ENCODE measurements around the gene CATSPER1. TPM values are rescaled to one million over a fixed set of nuclear protein-coding genes. Genes with fewer than 3 reads are reported as not detected.

Gene CATSPER1
- total and polyA plus RNA-seq, 8 donors, result 0.24 to 2.6 (median 1.2) TPM; not detected in 5

- TF ChIP-seq, protein P1, sequence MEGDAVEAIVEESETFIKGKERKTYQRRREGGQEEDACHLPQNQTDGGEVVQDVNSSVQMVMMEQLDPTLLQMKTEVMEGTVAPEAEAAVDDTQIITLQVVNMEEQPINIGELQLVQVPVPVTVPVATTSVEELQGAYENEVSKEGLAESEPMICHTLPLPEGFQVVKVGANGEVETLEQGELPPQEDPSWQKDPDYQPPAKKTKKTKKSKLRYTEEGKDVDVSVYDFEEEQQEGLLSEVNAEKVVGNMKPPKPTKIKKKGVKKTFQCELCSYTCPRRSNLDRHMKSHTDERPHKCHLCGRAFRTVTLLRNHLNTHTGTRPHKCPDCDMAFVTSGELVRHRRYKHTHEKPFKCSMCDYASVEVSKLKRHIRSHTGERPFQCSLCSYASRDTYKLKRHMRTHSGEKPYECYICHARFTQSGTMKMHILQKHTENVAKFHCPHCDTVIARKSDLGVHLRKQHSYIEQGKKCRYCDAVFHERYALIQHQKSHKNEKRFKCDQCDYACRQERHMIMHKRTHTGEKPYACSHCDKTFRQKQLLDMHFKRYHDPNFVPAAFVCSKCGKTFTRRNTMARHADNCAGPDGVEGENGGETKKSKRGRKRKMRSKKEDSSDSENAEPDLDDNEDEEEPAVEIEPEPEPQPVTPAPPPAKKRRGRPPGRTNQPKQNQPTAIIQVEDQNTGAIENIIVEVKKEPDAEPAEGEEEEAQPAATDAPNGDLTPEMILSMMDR (IDR thresholded peaks at IDR 0.05), result no peak
- Histone ChIP-seq H3K27me3 (no peaks in the 10 kb centered on the region), H3K36me3 (peaks cover 0 to 52% of the 10 kb centered on the region in 2 donors), H3K9me3 (no peaks in the 10 kb centered on the region), H3K4me3 (peak overlapping the region; percentile 79 to 86), H3K27ac (peak overlapping the region; percentile 95 to 97), H3K4me1 (peaks cover 8 to 33% of the 10 kb centered on the region in 2 donors)
- DNase-seq, result peak in 3 of 4 donors; percentile 50 to 92 (median 55)
- ATAC-seq, result peak; percentile 90
- intact Hi-C loops (cut with DNase I), result no loop called here
These were observed 23.5 kb downstream of the CATSPER1 start for GRCh38 chr11:66002648-66003225.

DNA sequence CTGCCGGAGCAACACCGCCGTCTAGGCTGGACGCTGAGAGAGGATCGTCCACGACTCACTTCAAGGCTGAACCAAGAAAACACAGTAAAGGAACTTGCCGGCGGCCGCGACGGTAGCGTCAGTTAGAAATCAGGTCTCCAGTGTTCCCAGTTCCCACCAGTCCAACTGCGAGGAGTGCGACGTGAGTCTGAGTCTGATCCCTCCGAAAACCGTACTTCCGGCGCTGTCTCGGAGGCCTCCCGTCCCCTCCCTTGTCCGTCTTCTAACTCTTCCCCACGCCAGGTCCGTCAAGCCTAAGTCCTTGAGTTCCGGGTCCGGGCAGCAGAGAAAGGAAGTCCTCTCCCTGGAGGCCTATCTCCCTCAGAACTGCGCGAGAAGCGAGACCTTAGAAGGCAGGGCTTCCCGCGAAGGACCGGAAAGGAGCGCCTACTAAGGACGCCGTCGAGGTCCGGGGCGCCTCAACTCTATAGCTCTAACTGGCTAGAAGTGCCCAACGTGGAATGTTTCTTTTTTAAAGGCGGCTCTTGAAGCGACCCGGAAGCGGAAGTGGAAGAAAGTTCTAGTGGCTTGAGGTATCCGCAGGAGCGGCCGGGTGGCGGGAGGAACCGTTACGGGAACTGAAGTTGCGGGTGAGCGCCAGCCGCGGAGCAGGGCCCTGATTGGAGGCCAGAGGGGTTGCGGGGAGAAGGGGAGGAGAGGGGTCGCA, 24.2 kb downstream of the CATSPER1 start, which contains the start of the genes BANF1 and EIF1AD:
Gene BANF1 (plus strand): TSS at position 562 of the 706 bp plus-strand sequence. CDS start 748 bp downstream, outside the sequence.
Gene EIF1AD (minus strand): TSS at position 216 of the 706 bp plus-strand sequence. CDS start 1,768 bp downstream, outside the sequence.
- peak; percentile 91 to 99 (median 94) for DNase-seq
- Histone ChIP-seq H3K4me1 (peaks cover 8 to 33% of the 10 kb centered on the region in 2 donors), H3K4me3 (peak within 1 kb of the TSS; percentile 79 to 86), H3K27me3 (no peaks in the 10 kb centered on the region), H3K27ac (peak within 1 kb of the TSS; percentile 95 to 97), H3K36me3 (peaks cover 0 to 59% of the 10 kb centered on the region in 2 donors), H3K9me3 (no peaks in the 10 kb centered on the region)
- TF ChIP-seq, protein P1 (IDR thresholded peaks at IDR 0.05), result no peak
- intact Hi-C loops (cut with DNase I), result no loop called here
- peak; percentile 95 for ATAC-seq

GRCh38 chr11:65997286-65997685, 29.0 kb downstream of the CATSPER1 start:
- peaks cover 0 to 45% of the 10 kb centered on the region in 2 donors for H3K36me3 ChIP-seq
- TF ChIP-seq, protein P1 (IDR thresholded peaks at IDR 0.05), result no peak
- ATAC-seq (no peak), DNase-seq (no peak)
- no peaks in the 10 kb centered on the region for H3K27me3 ChIP-seq
- H3K27ac ChIP-seq, result no peak overlapping the region
- H3K4me1 ChIP-seq, result peaks cover 8 to 23% of the 10 kb centered on the region in 2 donors
- H3K9me3 ChIP-seq, result no peaks in the 10 kb centered on the region
- intact Hi-C loops (cut with DNase I), result no loop called here
- H3K4me3 ChIP-seq, result no peak overlapping the region

- Histone ChIP-seq H3K27ac (no peak overlapping the region), H3K9me3 (no peaks in the 10 kb centered on the region), H3K27me3 (no peaks in the 10 kb centered on the region), H3K36me3 (peaks cover 0 to 16% of the 10 kb centered on the region in 2 donors), H3K4me1 (peaks cover 0 to 6% of the 10 kb centered on the region in 2 donors), H3K4me3 (no peak overlapping the region)
- DNase-seq (no peak), ATAC-seq (no peak)
- TF ChIP-seq, protein P1 (IDR thresholded peaks at IDR 0.05), result no peak
- intact Hi-C loops (cut with DNase I), result no loop called here
These were observed 34.2 kb downstream of the CATSPER1 start for GRCh38 chr11:65992056-65992455.
